Psoas muscle (tissue), 8 donors: ENCODE results near the gene PIP4P1. TPM values are rescaled to one million over a fixed set of nuclear protein-coding genes. Genes with fewer than 3 reads are reported as not detected.

Experiments
- ATAC-seq, 4 donors: fragments of 200-7000 bp; cut with Tn5 transposase; one replicate each; pipeline ENCODE4 v1.9.1; 2020; ENCODE audit warnings: moderate library complexity in 3 of 4, mild to moderate bottlenecking in 2 of 4
- DNase-seq, 2 donors: peaks; one replicate each; pipeline ENCODE4 v3.0.0-alpha.2; 2020
- H3K27ac ChIP-seq: fragments of 200-600 bp; one replicate; pipeline ENCODE4 v1.8.0; 2022
- H3K27me3 ChIP-seq, 3 donors: fragments of 200-600 bp in 1 of 3; one replicate each; pipeline versions ENCODE4 v1.6.1 to v1.8.0; 2013 to 2022; ENCODE audit warnings: low read length in 2 of 3, mild to moderate bottlenecking in 2 of 3, moderate library complexity in 1 of 3; ENCODE audit not compliant: insufficient read depth in 3 of 3
- H3K36me3 ChIP-seq, 2 donors: fragments of 200-600 bp in 1 of 2; one replicate each; pipeline versions ENCODE4 v1.6.1 to v1.8.0; 2013 to 2022; ENCODE audit warnings: low read depth in 1 of 2, mild to moderate bottlenecking in 1 of 2, moderate library complexity in 1 of 2; ENCODE audit not compliant: insufficient read depth in 1 of 2
- H3K4me1 ChIP-seq: fragments of 200-600 bp; one replicate; pipeline ENCODE4 v1.8.0; 2022
- H3K4me3 ChIP-seq: fragments of 200-600 bp; one replicate; pipeline ENCODE4 v1.8.0; 2022; ENCODE audit warnings: mild to moderate bottlenecking
- H3K9me3 ChIP-seq: fragments of 200-600 bp; one replicate; pipeline ENCODE4 v1.8.0; 2022
- WGBS, 3 donors: extraction: QIAGEN DNeasy Blood & Tissue Kit; methylation state at CpG; one replicate each; pipeline versions ENCODE4 v1.1.6 to v1.1.7; 2013; 5-methylcytosine and 5-hydroxymethylcytosine counted together
- intact Hi-C, 2 donors: fragments of 100-400 bp; cut with DNase I; formaldehyde crosslinking; loops; one replicate each; pipeline versions ENCODE4 v1.11.0 to v1.14.2; 2022
- polyA plus RNA-seq, 3 donors: library from polyadenylated mRNA; stranded (reverse); fragments of 200-250 nt; gene quantifications; one replicate each; pipeline ENCODE4 v1.2.3, GENCODE V29; 2013
- total RNA-seq, 4 donors: library from RNA; stranded (reverse); fragmentation: NEBNext Ultra II Directional in 2 of 4; extraction: Animal tissue kit (Norgen Biotek cat#: 25700) in 2 of 4; gene quantifications; one replicate each; pipeline versions ENCODE4 v1.2.1 to v1.2.4, GENCODE V29; 2021 to 2023
- TF ChIP-seq, protein P1 (sequence below): fragments of 200-600 bp; IDR thresholded peaks from one replicate; pipeline ENCODE4 v1.8.0; 2022; ENCODE audit warnings: antibody characterized with exemption
- donor health status: healthy with polysubstance abuse.
- donor health status: DM: no; HTN: no; CAD: no; lungs with moderate emphysema.
- donor health status: Bipolar disorder and iron deficiency.
- donor health status: healthy.
- donor health status: DM: yes; HTN: yes; CAD: no.
- donor health status: DM: no; HTN: no; CAD: no.
- donor health status: DM: no; HTN: no; CAD: no.
- donor health status: DM: yes; HTN: yes; CAD: no.

Gene PIP4P1
- total and polyA plus RNA-seq, 7 donors = 15.6 to 56.5 (median 23.1) TPM

DNA sequence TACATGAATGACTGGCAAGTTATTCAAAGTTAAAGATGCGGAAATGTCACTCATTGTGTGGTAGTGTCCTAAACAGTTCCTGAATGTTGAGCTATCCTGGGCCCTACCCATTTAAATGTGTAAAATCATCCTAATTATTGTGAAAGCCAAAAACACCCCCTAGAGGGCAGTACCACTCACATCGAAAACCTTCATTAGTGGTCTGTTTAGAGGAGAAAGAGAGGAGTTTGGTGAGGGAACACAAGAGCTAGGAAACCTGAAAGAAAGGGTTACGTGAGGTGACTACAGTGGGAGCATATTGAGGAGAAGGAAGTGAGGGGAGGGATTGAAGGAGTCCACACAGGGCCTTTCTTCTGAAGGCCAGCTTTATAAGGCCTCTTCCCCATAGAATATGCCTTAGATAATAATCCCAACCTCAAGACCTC lies 45.4 kb downstream of the PIP4P1 start:
- DNase-seq (no peak), ATAC-seq (peak in 1 of 4 donors; percentile 22)
- H3K27me3 ChIP-seq = no peaks in the 10 kb centered on the region
- intact Hi-C loops = loop anchor here in 1 of 2 donors (2.0 to 5.0 kb wide), 2 partner anchors 39 to 192 kb away; partner anchors contain the start of genes APEX1 and OSGEP
- H3K36me3 ChIP-seq = no peaks in the 10 kb centered on the region
- H3K4me3 ChIP-seq = no peak overlapping the region
- peak overlapping the region; percentile 51 for H3K27ac ChIP-seq
- no peaks in the 10 kb centered on the region for H3K9me3 ChIP-seq
- peaks cover 17% of the 10 kb centered on the region for H3K4me1 ChIP-seq
- WGBS, 3 donors = 53 to 65% (median 54%) methylated on average over 3 of the region's 3 CpGs
- TF ChIP-seq, protein P1, sequence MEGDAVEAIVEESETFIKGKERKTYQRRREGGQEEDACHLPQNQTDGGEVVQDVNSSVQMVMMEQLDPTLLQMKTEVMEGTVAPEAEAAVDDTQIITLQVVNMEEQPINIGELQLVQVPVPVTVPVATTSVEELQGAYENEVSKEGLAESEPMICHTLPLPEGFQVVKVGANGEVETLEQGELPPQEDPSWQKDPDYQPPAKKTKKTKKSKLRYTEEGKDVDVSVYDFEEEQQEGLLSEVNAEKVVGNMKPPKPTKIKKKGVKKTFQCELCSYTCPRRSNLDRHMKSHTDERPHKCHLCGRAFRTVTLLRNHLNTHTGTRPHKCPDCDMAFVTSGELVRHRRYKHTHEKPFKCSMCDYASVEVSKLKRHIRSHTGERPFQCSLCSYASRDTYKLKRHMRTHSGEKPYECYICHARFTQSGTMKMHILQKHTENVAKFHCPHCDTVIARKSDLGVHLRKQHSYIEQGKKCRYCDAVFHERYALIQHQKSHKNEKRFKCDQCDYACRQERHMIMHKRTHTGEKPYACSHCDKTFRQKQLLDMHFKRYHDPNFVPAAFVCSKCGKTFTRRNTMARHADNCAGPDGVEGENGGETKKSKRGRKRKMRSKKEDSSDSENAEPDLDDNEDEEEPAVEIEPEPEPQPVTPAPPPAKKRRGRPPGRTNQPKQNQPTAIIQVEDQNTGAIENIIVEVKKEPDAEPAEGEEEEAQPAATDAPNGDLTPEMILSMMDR = peak; percentile 58

DNA sequence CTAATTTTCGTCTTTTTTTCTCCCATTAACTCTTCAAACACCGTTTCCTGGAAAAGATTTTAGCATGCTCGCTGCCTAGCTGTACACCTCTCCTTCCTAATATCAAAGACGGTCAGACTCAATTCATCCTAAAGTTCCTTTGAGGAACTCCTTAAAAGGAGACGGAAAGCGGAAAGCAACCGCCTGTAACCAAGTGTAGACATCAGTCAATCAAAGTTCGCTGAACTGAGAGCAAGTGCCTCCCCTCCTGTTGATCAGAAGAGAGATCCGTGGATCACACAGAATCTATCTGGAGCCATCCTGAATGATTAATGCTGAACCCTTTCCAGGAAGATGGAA lies 47.5 kb downstream of the PIP4P1 start:
- H3K27ac ChIP-seq = peak overlapping the region; percentile 100
- WGBS, 3 donors = 1 to 9% (median 2%) methylated on average over 9 of the region's 9 CpGs
- intact Hi-C loops = loop anchor here (2.0 to 5.0 kb wide), 3 partner anchors 41 to 269 kb away; partner anchors contain the start of genes APEX1 (in 2 of the 2), OSGEP (in 2 of the 2) and RNASE4 (in 1 of the 2)
- peak; percentile 38 to 59 (median 46) for ATAC-seq
- no peaks in the 10 kb centered on the region for H3K27me3 ChIP-seq
- no peaks in the 10 kb centered on the region for H3K9me3 ChIP-seq
- DNase-seq = no peak
- TF ChIP-seq, protein P1 = no peak
- H3K4me1 ChIP-seq = peaks cover 26% of the 10 kb centered on the region
- H3K36me3 ChIP-seq = no peaks in the 10 kb centered on the region
- peak overlapping the region; percentile 92 for H3K4me3 ChIP-seq

DNA sequence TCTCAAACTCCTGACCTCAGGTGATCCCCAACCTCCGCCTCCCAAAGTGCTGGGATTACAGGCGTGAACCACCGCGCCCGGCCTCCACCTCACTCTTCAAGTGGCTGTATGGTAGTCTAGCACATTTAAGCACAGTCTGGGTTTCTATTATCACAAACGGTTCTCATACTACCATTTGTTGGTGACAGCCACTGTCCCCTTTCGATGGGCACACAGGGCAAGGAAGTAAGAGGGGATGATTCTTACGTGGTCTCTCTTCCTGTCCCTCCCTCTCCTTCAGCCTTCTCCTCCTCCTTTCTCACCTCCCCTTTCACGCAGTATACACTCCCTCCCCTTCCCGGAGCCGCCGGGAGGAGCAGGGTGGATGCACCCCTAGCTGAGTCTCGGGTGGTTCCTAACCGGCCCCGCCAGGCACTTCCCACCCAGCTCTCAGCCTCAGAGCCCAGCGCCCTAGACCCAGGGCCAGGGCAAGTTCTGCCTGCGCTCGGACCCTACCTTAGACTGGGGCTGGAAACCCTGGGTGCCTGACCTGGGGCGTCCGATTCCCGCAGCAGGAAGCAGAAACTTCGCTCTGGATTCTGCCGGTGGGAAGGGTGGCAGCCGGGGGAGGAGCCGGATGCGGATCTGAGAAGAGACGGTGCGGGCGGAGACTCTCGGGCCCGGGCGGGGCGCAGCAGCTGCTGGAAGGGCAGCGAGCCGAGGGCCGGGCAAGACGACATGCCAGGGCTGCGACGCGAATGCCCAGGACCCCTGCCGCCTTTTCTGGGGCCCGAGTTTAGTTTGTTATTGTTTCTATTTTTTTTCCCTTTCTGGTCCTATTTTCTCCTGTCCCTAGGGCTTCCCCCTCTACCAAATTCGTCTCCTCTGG lies 48.1 kb downstream of the PIP4P1 start, which contains the start of gene TEP1:
TSS of gene TEP1 (minus strand) at position 626 of the 868 bp plus-strand sequence. CDS start 5,062 bp downstream, outside the sequence.
- peaks cover 0 to 4% of the 10 kb centered on the region in 2 donors for H3K36me3 ChIP-seq
- peak; percentile 89 to 95 (median 92) for ATAC-seq
- H3K4me3 ChIP-seq = peak within 1 kb of the TSS; percentile 92
- H3K27me3 ChIP-seq = no peaks in the 10 kb centered on the region
- 0 to 1% (median 1%) methylated on average over 41 to 43 of the region's 43 CpGs for WGBS, 3 donors
- H3K4me1 ChIP-seq = peaks cover 32% of the 10 kb centered on the region
- H3K9me3 ChIP-seq = no peaks in the 10 kb centered on the region
- intact Hi-C loops = loop anchor here in 1 of 2 donors (2.0 to 5.0 kb wide), 3 partner anchors 42 to 269 kb away; partner anchors contain the start of genes APEX1, OSGEP and RNASE4
- peak within 1 kb of the TSS; percentile 100 for H3K27ac ChIP-seq
- TF ChIP-seq, protein P1 = no peak
- peak; percentile 91 to 94 for DNase-seq

DNA sequence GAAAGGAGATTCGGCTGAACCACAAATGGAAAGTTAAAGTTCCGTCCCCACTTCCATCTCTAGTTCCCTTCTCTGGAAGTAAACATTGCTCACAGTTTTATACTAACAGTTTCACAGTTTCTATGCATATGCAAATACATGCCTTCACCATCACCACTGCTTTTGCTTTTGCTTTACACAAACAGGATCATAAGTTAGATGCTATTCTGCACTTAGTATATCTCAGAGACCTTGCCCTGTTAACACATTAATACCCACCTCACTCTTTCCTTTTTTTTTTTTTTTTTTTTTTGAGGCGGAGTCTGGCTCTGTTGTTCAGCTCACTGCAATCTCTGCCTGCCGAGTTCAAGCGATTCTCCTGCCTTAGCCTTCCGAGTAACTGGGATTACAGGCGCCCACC lies 48.8 kb downstream of the PIP4P1 start:
- 10 to 16% (median 13%) methylated on average over 7 of the region's 7 CpGs for WGBS, 3 donors
- no peak for ATAC-seq
- peaks cover 36% of the 10 kb centered on the region for H3K4me1 ChIP-seq
- H3K27me3 ChIP-seq = no peaks in the 10 kb centered on the region
- intact Hi-C loops = loop anchor here in 1 of 2 donors (2.0 to 5.0 kb wide), 3 partner anchors 42 to 270 kb away; partner anchors contain the start of genes APEX1, OSGEP and RNASE4
- peak overlapping the region; percentile 100 for H3K27ac ChIP-seq
- peak overlapping the region; percentile 92 for H3K4me3 ChIP-seq
- peaks cover 0 to 11% of the 10 kb centered on the region in 2 donors for H3K36me3 ChIP-seq
- DNase-seq = no peak
- TF ChIP-seq, protein P1 = no peak
- H3K9me3 ChIP-seq = no peaks in the 10 kb centered on the region
